HG03139 (cell line): ENCODE data around the gene KRTAP5-1.

Experiments used
- ATAC-seq: cut with Tn5 transposase; IDR thresholded peaks from one replicate; pipeline ENCODE4 v1.9.1; 2021; ENCODE audit not compliant: unreplicated experiment

The KRTAP5-1 gene

GRCh38 chr11:1560649-1561251 is 24.3 kb downstream of the KRTAP5-1 start:
- ATAC-seq = no peak

- ATAC-seq = no peak
Measured at GRCh38 chr11:1560002-1560648, 25.0 kb downstream of the KRTAP5-1 start.

GRCh38 chr11:1559111-1559951 is 25.8 kb downstream of the KRTAP5-1 start:
- no peak for ATAC-seq

- ATAC-seq = no peak
Measured at GRCh38 chr11:1558775-1559110, 26.3 kb downstream of the KRTAP5-1 start.

- ATAC-seq = no peak
Measured at GRCh38 chr11:1557904-1558774, 26.9 kb downstream of the KRTAP5-1 start.

- ATAC-seq = no peak
Measured at GRCh38 chr11:1557051-1557884, 27.8 kb downstream of the KRTAP5-1 start.

GRCh38 chr11:1556278-1556902 is 28.7 kb downstream of the KRTAP5-1 start:
- ATAC-seq = no peak

GRCh38 chr11:1555713-1556153 is 29.4 kb downstream of the KRTAP5-1 start:
- ATAC-seq = no peak

- no peak for ATAC-seq
Measured at GRCh38 chr11:1554981-1555712, 29.9 kb downstream of the KRTAP5-1 start.

- ATAC-seq = no peak
Measured at GRCh38 chr11:1553808-1554594, 31.1 kb downstream of the KRTAP5-1 start.

GRCh38 chr11:1549338-1550330 is 35.4 kb downstream of the KRTAP5-1 start:
- ATAC-seq = no peak

GRCh38 chr11:1548221-1549070 is 36.6 kb downstream of the KRTAP5-1 start:
- ATAC-seq = no peak

- ATAC-seq = no peak
Measured at GRCh38 chr11:1547467-1548098, 37.5 kb downstream of the KRTAP5-1 start.

GRCh38 chr11:1546536-1547466 is 38.3 kb downstream of the KRTAP5-1 start:
- no peak for ATAC-seq

GRCh38 chr11:1546077-1546535 is 39.0 kb downstream of the KRTAP5-1 start:
- ATAC-seq = no peak
